GM06990 (cell line): Measurements from ENCODE around the gene SH3BGRL.

Experiments
- DNase-seq: peaks from one replicate; pipeline ENCODE4 v3.0.0-alpha.2; 2011; ENCODE audit not compliant: insufficient read length; ENCODE audit errors: extremely low read depth
- H3K27me3 ChIP-seq: replicated peaks from 2 replicates; pipeline ENCODE4 v1.6.0; 2011; ENCODE audit warnings: low read length; ENCODE audit not compliant: control insufficient read depth, insufficient read depth
- H3K36me3 ChIP-seq: 2 replicates; pipeline ENCODE4 v1.5.1; 2011; ENCODE audit warnings: low read length; ENCODE audit not compliant: control insufficient read depth, insufficient read depth
- H3K4me3 ChIP-seq: replicated peaks from 2 replicates; pipeline ENCODE4 v1.5.1; 2011; ENCODE audit warnings: low read depth, mild to moderate bottlenecking, control low read depth, low read length
- CTCF ChIP-seq: IDR thresholded peaks from 2 replicates; pipeline ENCODE4 v1.5.1; 2011; ENCODE audit warnings: low read length, control low read depth, mild to moderate bottlenecking, inconsistent platforms; ENCODE audit not compliant: insufficient read depth, poor library complexity, severe bottlenecking

SH3BGRL gene

DNA sequence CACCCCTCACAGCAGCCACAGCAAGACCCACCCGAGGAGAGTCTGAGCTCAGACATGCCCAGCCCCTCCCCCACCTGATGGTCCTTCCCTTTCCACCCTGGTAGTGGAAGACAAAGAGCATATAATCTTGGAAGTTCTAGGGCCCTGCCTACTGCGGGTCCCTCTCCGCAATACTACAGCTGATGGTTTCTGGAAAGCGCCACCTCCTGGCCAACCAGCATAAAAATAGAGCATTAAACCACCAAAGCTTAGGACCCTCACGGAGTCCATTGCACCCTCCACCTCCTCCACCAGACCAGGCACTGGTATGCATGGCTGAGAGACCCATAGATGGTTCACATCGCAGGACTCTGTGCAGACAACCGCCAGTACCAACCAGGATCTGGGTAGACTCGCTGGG, 78.2 kb downstream of the SH3BGRL start:
- DNase-seq, result no peak
- Histone ChIP-seq H3K4me3 (no peak overlapping the region), H3K27me3 (no peaks in the 10 kb centered on the region), H3K36me3 (no peaks in the 10 kb centered on the region; the same call in 1 of the 2 replicates)
- no peak for TF ChIP-seq CTCF

- TF ChIP-seq CTCF, result no peak
- H3K36me3 ChIP-seq, result no peaks in the 10 kb centered on the region
- no peak overlapping the region for H3K4me3 ChIP-seq
- DNase-seq, result no peak
- no peaks in the 10 kb centered on the region for H3K27me3 ChIP-seq
Observed at GRCh38 chrX:81286075-81286474, 84.2 kb downstream of the SH3BGRL start.

DNA sequence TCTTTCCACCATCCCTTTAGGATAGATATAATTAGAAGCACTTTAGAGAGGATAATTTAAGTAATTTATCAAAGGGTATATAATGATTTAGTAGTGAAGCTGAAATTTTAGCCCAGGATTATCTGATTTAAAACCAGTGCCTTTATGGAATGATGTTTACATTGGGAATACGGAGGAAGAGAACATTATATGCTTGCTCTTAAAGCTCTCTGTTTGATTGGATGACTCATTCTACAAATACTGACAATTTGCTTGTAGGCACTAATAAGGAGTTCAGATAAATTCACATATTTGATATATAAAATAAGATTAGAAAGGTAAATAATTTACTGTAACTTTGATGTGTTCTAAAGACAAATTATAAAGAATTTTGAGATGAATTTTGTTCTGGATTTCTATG, 84.7 kb downstream of the SH3BGRL start:
- no peak for DNase-seq
- H3K4me3 ChIP-seq, result no peak overlapping the region
- H3K27me3 ChIP-seq, result no peaks in the 10 kb centered on the region
- H3K36me3 ChIP-seq, result no peaks in the 10 kb centered on the region
- TF ChIP-seq CTCF, result no peak

DNA sequence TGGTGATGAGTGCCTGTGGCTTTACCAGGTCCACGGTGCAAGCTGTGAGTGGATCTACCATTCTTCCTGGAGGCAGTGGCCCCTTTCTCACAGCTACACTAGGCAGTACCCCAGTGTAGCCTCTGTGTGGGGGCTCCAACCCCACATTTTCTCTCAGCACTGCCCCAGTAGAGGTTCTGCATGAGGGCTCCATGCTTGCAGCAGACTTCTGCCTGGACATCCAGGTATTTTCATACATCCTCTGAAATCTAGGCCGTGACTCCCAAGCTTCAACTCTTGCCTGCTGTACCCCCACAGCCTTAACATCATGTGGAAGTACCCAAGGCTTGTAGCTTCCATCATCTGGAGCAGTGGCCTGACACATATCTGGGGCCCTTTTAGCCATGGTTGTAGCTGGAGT, 90.1 kb downstream of the SH3BGRL start:
- no peaks in the 10 kb centered on the region; the same call in 1 of the 2 replicates for H3K36me3 ChIP-seq
- no peaks in the 10 kb centered on the region for H3K27me3 ChIP-seq
- TF ChIP-seq CTCF, result no peak
- H3K4me3 ChIP-seq, result no peak overlapping the region
- no peak for DNase-seq

- no peak overlapping the region for H3K4me3 ChIP-seq
- H3K36me3 ChIP-seq, result no peaks in the 10 kb centered on the region; the same call in 1 of the 2 replicates
- no peaks in the 10 kb centered on the region for H3K27me3 ChIP-seq
- TF ChIP-seq CTCF, result no peak
- DNase-seq, result no peak
Observed at GRCh38 chrX:81294101-81294500, 92.2 kb downstream of the SH3BGRL start.

DNA sequence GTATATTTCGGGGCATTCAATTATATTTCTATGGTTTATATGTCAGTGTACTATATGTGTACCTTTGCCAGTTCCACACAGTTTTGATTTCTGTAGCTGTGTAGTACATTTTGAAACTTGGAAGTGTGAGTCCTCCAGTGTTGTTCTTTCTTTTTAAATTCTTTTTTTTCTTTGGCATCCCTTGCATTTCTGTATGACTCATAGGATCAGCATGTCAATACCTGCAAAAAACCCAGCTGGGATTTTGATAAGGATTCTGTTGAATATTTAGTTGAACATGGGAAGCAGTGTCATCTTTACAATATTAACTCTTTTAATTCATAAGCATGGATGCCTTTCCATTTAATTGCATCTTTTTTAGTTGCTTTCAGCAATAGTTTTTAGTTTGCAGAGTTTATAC, 100.0 kb downstream of the SH3BGRL start:
- TF ChIP-seq CTCF, result no peak
- DNase-seq, result no peak
- Histone ChIP-seq H3K4me3 (no peak overlapping the region), H3K36me3 (no peaks in the 10 kb centered on the region), H3K27me3 (no peaks in the 10 kb centered on the region)
